Ishikawa (cell line): ENCODE results near the gene ZNF804B.

ENCODE experiments used
- CEBPB ChIP-seq: IDR thresholded peaks from 2 replicates; pipeline ENCODE4 v1.6.1; 2012
- EP300 ChIP-seq: IDR thresholded peaks from 2 replicates; pipeline ENCODE4 v1.6.1; 2012; ENCODE audit warnings: borderline replicate concordance
- REST ChIP-seq: IDR thresholded peaks from 2 replicates; pipeline ENCODE4 v1.6.1; 2012; ENCODE audit warnings: low read depth, mild to moderate bottlenecking
- TAF1 ChIP-seq: IDR thresholded peaks from 2 replicates; pipeline ENCODE4 v1.6.1; 2012; ENCODE audit warnings: low read depth, mild to moderate bottlenecking
- USF1 ChIP-seq: IDR thresholded peaks from 2 replicates; pipeline ENCODE4 v1.6.1; 2012

GRCh38 chr7:88965371-88965770 is 205.9 kb downstream of the ZNF804B start:
- TF ChIP-seq USF1 (no peak), TAF1 (no peak), CEBPB (no peak), EP300 (no peak), REST (no peak)
